GM06990 (cell line): ENCODE measurements around the gene ITPKC.

ENCODE experiments used
- DNase-seq: peaks from one replicate; pipeline ENCODE4 v3.0.0-alpha.2; 2011; ENCODE audit not compliant: insufficient read length; ENCODE audit errors: extremely low read depth
- H3K27me3 ChIP-seq: replicated peaks from 2 replicates; pipeline ENCODE4 v1.6.0; 2011; ENCODE audit warnings: low read length; ENCODE audit not compliant: control insufficient read depth, insufficient read depth
- H3K36me3 ChIP-seq: 2 replicates; pipeline ENCODE4 v1.5.1; 2011; ENCODE audit warnings: low read length; ENCODE audit not compliant: control insufficient read depth, insufficient read depth
- H3K4me3 ChIP-seq: replicated peaks from 2 replicates; pipeline ENCODE4 v1.5.1; 2011; ENCODE audit warnings: low read depth, mild to moderate bottlenecking, control low read depth, low read length
- CTCF ChIP-seq: IDR thresholded peaks from 2 replicates; pipeline ENCODE4 v1.5.1; 2011; ENCODE audit warnings: low read length, control low read depth, mild to moderate bottlenecking, inconsistent platforms; ENCODE audit not compliant: insufficient read depth, poor library complexity, severe bottlenecking

The ITPKC gene

GRCh38 chr19:40672573-40673299 lies 44.2 kb upstream of the ITPKC start:
- no peaks in the 10 kb centered on the region for H3K27me3 ChIP-seq
- no peak for DNase-seq
- H3K36me3 ChIP-seq = no peaks in the 10 kb centered on the region; the same call in 1 of the 2 replicates
- no peak for TF ChIP-seq CTCF
- H3K4me3 ChIP-seq = no peak overlapping the region

- no peaks in the 10 kb centered on the region; the same call in 1 of the 2 replicates for H3K36me3 ChIP-seq
- no peak for TF ChIP-seq CTCF
- no peak overlapping the region for H3K4me3 ChIP-seq
- DNase-seq = no peak
- no peaks in the 10 kb centered on the region for H3K27me3 ChIP-seq
Observed at GRCh38 chr19:40673397-40673796, 43.5 kb upstream of the ITPKC start.

- no peaks in the 10 kb centered on the region for H3K27me3 ChIP-seq
- H3K36me3 ChIP-seq = no peaks in the 10 kb centered on the region; the same call in 1 of the 2 replicates
- TF ChIP-seq CTCF = no peak
- H3K4me3 ChIP-seq = no peak overlapping the region
- no peak for DNase-seq
Observed at GRCh38 chr19:40674291-40674690, 42.6 kb upstream of the ITPKC start.

- Histone ChIP-seq H3K4me3 (no peak overlapping the region), H3K36me3 (no peaks in the 10 kb centered on the region; the same call in 1 of the 2 replicates), H3K27me3 (no peaks in the 10 kb centered on the region)
- DNase-seq = no peak
- no peak for TF ChIP-seq CTCF
Observed at GRCh38 chr19:40677156-40677555, 39.8 kb upstream of the ITPKC start.

- TF ChIP-seq CTCF = no peak
- Histone ChIP-seq H3K4me3 (no peak overlapping the region), H3K36me3 (no peaks in the 10 kb centered on the region; the same call in none of the 2 replicates), H3K27me3 (no peaks in the 10 kb centered on the region)
- DNase-seq = no peak
Observed at GRCh38 chr19:40681039-40681438, 35.9 kb upstream of the ITPKC start.

GRCh38 chr19:40682431-40682964 lies 34.4 kb upstream of the ITPKC start:
- no peak for TF ChIP-seq CTCF
- Histone ChIP-seq H3K27me3 (no peaks in the 10 kb centered on the region), H3K36me3 (no peaks in the 10 kb centered on the region; the same call in 1 of the 2 replicates), H3K4me3 (no peak overlapping the region)
- DNase-seq = no peak
